GDM1 (cell line): Measurements from ENCODE around the gene SETMAR.

ENCODE experiments used
- DNase-seq: peaks from one replicate; lab custom pipeline; 2025; lab: John Stamatoyannopoulos, UW

The SETMAR gene

DNA sequence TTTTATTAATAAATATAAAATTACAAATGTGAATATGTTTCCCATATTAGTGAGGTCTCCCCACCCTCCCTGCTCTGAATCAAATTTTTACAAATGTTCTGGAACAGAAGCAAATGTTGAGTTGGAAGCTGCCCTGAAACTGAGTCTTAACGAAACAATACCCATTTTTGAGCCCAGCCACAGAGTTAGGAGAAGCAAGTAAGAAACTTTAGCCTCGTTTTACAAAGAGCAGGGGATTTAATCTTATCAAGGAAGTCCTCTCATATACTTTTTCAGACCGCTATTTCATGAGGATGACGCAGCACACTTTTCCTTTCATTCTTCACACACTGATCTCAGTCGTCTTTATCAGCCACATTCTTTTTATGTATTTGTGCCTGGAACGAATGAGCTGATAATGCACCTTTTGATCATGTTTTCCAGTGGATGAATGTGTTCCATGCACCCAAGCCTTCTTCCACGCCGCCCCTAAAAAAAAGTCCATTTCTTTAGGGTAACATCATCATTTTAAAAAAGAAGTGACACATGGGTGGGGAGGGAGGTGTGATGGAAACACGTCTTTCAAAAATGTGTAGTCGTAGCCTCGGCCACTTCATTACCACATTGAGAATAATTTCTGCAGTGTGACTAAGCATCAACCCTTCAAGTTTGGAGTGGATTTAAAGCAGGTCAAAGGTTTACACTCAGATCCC lies 48.1 kb downstream of the SETMAR start:
- no peak for DNase-seq

DNA sequence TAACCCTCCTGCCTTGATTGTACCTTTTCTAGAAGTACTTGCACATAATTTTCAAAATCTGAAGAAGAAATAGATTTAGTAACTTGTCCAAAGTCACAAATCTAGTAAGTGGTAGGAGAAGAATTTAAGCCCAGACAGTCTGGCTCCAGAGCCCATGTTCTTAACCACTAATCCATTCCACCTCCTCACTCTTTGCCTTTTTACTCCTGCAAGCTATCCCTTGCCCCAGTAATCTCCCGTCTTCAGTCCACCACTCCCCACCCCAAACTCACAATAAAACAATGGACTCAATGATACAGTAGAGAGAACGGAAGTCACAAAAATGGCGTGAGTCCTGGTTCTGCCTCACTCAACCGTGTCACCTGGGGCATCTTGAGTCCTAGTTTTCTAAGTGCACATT lies 48.7 kb downstream of the SETMAR start:
- DNase-seq: no peak

DNA sequence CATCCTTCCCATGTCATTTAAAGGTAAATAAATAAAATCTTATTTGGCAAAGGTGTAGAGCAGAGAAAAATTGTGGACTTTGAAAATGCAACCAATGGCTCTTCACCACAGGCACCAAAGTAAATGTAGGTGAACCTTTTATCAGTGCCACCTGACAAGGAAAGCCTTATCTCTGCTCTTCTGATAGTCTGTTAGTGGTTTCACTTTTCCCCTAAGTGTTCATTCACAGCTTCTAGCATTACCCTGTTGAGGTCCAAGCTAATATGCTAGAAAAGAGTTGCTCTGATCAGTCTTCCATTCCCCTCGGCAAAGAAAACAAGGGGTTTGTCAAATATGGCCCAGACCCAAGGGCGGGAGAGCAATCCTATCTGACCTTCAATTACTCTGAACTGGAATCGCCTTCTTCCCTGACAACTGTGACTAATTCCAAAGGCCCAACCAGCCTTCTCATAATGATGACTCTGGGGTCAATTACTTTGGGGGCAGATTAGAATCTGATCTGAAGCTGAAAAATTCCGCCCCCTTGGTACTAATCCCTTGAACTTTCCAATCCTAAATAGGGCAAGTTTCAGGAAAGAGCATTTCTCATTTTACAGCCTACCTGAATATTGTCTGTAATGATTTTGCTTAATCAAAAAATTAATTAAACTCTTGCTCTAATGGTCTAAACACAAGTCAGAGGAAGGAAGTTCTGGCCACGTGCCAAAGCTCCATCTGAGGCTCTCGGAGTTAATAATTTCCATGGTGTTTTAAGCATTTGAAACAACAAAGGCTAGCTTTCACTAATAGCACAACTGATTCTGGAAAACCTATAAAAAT lies 52.4 kb downstream of the SETMAR start:
- DNase-seq: no peak

DNA sequence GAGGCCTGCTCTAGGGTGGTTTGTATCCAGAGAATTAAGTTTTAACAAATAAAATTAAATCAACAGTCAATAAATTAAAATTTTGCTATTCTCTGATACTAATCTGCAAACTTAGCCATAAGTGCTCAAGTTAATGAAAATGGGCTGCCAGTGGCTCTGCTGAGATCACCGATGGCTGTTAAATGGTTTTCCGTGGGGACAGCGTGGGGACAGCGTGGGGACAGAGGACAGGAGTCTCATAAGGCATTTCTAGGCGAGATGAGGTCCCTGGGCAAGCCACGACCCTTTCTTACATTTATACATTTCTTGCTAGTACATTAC lies 53.0 kb downstream of the SETMAR start:
- no peak for DNase-seq

DNA sequence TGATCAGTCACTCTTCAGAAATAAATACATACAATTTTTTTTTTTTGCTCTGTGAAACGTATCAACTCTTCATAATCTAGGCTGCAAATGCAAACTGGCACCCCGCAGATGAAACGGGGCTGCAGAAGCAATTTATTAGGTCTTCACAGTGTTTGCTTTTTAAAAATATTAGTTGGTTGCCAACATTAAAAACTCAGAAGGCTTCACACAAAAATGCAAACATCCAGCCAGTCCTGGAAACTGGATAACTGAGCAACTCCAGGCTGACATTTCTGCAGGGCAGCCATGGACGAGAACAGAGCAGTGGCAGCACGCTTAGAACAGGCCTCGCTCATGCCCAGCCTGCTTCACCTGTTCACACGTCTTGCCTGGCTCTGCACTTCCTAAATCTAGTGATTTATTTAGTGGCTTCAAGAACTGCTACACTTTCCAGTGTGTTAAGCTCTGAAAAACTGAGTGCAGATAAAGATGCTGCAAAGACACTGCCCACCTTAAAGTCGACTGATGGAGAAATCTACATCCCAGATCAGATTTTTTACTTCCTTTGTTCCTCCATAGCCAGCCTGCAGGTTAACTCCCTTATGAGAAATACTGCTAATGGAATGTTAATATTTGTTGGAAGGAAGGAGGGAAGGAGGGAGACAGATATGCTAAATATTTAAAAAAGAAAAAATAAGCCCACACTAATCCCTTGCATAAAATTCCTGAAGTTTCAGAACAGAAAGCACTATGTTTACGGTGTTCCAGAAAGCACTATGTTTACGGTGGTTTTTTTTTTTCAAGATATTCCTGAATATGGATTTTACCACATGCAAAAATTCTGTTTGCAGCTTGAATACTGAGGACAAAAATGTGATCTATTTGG lies 53.6 kb downstream of the SETMAR start:
- no peak for DNase-seq

DNA sequence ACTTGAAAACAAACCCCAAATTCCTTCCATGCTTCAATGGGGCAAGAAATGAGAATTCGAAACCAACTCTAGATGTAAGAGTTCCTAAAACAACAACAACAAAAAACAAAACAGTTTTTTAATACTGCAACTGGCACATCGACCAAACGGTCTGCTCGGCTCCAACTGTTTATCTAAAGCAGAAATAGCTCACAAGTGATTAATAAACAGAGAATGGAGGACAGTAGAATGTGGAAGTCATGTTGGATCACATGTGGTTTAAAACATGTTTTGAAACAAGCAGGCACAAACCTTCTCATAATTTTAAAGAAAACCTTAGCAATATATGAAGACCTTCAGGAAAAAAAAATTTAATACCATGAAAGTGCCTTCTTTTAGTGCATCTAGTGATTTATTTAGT lies 55.1 kb downstream of the SETMAR start:
- no peak for DNase-seq

DNA sequence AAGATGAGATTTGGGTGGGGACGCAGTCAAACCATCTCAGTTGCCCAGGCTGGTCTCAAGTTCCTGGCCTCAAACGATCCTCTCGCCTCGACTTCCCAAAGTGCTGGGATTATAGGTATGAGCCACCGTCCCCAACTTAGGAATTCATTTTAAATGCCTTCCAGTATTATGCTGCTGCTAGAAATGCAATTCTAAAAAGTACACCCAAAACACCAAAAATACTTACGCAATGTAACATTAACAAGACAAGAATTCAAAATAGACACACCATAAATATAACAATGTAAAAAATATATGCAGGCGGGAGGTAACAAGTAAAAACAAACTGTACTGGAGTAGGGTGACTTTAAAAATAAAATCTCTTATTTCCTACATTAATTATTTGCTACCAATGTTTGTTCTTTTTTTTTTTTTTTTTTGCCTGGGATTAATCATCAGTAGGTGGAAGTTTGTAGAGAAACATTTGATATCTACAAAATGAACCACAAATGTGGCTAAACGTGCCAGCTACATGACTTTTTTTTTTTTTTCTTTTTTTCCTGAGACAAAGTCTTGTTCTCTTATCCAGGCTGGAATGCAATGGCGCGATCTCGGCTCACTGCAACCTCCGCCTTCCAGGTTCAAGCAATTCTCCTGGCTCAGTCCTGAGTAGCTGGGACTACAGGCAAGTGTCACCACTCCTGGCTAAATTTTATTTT lies 56.8 kb downstream of the SETMAR start:
- no peak for DNase-seq

DNA sequence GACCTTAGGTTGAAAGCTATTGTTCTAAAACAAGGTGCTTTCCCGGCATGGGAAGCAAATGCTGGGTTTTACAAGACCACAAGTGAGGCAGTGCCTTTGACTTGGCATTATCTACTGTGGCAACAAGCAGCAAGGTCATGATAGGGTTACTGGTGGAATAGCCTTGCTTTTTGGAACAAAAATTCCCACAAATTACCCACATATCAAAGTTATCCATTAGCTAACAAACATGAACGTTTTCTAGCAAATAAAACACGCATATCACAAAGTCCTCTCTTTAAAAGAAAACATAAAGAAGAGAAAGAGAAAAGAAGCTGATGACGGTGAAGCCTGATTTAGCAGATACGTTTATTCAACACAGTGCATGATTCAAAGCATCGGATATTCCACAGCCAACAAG lies 57.6 kb downstream of the SETMAR start:
- DNase-seq: no peak

DNA sequence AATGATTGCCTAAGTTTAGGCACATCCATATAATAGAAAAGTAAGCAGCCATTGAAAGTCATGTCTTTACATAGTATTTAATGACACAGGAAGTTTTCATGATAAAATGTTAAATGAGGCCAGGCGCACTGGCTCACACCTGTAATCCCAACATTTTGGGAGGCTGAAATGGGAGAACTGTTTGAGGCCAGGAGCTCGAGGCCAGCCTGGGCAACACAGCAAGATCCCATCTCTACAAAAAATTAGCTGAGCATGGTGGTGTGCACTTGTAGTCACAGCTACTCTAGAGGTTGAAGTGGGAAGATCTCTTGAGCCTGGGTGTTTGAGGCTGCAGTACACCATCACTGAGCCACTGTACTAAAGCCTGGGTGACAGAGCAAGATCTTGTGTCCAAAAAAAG lies 59.4 kb downstream of the SETMAR start:
- no peak for DNase-seq
